CD4-positive, alpha-beta T cell treated with Interleukin-21 for 1 hour (primary cell): ENCODE measurements around the gene TAGLN.

Source experiments
- DNase-seq: peaks from one replicate; pipeline ENCODE4 v3.0.0-alpha.2; 2020

Gene TAGLN

DNA sequence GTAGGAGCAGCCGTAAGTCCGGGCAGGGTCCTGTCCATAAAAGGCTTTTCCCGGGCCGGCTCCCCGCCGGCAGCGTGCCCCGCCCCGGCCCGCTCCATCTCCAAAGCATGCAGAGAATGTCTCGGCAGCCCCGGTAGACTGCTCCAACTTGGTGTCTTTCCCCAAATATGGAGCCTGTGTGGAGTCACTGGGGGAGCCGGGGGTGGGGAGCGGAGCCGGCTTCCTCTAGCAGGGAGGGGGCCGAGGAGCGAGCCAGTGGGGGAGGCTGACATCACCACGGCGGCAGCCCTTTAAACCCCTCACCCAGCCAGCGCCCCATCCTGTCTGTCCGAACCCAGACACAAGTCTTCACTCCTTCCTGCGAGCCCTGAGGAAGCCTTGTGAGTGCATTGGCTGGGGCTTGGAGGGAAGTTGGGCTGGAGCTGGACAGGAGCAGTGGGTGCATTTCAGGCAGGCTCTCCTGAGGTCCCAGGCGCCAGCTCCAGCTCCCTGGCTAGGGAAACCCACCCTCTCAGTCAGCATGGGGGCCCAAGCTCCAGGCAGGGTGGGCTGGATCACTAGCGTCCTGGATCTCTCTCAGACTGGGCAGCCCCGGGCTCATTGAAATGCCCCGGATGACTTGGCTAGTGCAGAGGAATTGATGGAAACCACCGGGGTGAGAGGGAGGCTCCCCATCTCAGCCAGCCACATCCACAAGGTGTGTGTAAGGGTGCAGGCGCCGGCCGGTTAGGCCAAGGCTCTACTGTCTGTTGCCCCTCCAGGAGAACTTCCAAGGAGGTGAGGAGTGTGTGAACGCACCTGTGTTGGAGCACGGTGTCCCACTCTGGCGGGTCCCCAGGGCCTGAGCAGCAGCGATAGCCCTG lies at the start of gene TAGLN:
Gene TAGLN, plus strand, starts transcription at position 318 of the 863 bp plus-strand sequence. CDS start 3,644 bp downstream, outside the sequence.
- DNase-seq = no peak

DNA sequence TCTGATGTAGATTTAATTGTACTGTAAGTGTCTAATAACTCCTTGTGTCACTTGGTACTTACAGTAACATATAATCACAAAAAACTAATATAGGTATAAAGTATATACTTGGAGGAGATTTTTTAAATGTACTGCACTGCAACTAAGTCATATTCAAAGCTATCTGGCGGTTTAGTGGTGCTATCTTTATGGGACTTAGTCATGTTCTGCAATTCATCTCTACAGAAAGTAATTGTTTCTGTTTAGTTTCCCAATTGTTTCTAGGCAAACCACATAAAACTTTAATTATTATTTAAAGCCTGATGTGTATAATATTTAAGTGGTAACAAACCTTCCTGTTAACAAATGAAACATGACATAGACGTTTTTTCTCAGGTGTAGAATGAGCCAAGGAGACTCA lies 47.1 kb upstream of the TAGLN start:
- DNase-seq = no peak

DNA sequence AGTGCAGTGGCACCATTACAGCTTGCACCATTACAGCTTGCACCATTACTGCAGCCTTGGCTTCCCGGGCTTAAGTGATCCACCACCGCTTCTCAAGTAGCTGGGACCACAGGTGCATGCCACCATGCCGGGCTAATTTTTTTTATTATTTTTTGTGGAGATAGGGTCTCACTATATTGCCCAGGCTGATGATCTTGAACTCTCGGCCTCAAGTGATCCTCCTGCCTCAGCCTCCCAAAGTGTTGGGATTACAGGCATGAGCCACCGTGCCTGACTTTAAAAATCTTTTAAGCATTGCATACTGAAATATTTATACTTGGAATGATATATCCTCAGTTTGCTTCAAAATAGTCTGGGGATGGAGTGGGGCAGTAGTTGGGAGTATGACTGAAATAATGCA lies 44.7 kb upstream of the TAGLN start:
- no peak for DNase-seq

DNA sequence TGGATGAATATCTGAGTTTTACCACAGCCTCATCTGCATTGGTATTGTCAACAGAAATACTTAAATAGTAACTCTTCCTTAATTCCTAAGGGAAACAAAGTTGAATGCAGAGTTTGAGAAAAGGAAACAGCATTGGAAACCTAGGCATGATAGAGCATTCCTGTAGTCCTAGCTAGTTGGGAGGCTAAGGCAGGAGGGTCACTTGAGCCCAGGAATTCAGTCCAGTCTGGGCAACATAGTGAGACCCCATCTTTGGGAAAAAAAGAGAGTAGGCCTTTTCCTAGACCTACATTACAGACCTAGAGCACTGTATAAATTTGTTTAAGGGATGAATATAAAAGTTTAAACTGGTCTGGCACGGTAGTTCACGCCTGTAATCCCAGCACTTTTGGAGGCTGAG lies 41.7 kb upstream of the TAGLN start:
- DNase-seq = no peak

DNA sequence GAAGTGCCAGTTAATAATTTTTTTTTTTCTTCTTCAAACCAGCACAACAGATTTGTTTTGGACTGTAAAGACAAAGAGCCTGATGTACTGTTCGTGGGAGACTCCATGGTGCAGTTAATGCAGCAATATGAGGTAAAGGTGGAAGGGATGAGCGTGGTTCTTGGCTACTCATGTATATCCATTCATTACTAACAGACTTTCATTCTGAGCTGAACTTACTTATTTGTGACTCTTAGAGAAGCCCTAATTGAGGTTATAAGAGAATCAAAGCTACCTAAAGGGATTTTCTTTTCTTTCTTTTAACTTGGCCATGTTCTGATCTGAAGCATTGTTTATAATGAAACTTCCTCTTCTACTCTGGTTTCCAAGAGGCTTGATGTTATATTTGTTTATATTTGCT lies 39.3 kb upstream of the TAGLN start:
- no peak for DNase-seq

DNA sequence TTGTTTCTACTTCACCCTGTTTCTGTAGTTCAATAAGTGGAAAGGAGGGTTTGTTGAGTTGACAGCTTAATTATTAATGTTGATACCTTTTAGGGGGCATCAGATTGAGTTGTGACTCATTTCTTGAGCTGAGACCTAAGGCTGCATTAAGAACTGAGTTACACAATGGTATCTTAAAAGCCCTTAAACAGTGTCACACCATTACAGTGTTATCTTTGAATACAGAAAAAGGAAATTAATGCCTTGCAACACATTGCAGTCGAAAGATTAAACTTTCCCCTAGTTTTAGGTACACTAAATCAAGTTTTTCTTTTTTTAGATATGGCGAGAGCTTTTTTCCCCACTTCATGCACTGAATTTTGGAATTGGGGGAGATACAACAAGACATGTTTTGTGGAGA lies 38.3 kb upstream of the TAGLN start:
- DNase-seq = no peak

DNA sequence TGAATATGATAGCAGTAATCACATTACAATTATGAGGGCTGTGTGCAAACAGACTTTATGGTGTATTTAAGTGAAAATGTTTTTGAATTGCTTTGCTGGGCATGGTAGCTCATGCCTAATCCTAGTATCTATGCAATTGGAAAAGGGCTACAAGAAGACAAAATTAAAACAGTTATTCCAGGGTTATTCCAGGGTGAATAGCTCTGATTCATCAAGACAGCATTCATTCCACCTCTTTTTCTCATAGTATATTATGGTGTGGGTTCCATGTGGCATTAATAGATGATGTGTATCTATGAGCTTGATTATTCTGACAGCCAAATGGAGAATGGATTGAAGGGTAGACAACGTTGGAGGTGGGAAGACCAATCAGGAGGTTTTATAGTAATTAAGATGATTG lies 32.7 kb upstream of the TAGLN start:
- no peak for DNase-seq

DNA sequence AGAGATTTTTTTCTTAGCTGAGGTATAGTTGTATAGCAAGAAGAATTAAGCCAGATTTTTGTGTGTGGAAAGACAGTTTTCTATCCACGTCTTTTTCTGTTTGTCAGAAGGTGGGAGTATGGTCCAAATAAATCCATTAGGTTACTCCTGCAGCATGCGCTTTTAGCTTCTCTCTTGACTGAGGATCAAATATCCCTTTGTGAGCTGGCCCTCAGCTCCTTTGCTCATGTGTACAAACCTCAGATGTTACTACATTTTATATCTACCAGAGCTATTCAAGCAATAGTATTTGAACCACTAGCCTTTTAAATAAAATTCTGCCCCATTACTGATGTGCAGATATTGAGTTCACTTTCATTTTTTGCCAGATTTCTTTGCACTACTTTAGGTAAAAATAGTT lies 29.4 kb upstream of the TAGLN start:
- no peak for DNase-seq

DNA sequence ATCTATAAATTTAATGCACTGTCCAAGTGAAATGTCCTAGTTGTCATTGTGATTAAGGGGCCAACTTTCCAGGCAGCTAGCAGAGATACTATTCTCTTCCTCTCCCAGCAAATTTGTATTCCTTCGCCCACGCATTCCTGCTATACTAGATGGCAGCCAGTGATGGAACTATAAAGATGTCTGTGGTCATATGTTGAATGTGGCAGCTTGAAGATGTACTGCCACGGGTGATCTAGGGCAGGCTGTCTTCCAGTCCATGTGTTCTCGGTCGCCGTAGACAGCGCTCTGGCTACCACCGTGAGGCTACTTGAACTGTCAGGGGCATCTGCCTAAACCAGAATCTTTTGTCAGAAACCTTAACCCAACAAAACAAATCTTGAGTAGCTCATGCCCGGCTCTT lies 29.0 kb upstream of the TAGLN start:
- no peak for DNase-seq

DNA sequence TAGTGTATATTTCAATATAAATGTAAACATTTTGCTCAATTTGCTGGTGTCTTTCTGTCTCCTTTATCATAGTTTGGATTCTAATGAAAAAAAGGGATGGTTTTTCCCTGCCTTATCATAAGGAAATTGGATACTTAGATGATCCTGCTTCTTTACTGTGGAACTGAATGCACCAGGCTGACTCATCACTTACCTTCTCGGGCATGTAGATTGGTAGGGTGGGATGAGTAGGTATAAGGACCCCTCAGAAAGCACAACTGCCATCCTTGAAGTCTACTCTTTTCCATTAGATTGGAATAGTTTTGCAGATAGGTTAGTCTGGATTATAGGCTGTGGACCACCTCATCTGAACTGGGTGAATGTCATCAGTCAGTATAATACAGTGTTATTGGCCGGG lies 28.2 kb upstream of the TAGLN start:
- DNase-seq = no peak

DNA sequence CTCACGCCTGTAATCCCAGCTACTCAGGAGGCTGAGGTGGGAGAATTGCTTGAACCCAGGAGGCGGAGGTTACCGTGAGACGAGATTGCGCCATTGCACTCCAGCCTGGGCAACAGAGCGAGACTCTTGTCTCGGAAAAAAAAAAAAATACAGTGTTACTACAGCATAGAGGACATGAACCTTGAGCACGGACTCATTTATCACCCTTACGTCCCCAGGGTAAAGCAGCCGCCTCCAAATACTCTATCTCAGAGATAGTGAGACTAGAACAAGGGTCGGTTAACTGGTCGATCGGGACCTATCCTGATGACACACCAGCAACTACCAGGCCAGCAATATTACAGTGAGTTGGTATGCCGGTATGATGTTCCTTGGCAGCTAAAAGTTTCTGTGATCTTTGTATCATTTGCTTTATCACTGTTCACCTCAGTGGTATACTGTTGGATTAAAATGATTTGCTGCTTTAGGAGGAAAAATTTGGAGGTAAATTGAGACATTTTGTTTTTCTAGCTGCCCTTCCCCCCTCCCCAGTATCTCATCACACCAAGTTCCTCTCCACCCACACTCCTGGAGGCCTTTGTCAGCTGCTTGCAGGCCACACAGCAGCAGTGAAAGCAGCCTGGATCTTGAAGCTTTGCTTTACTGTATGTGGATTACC lies 27.6 kb upstream of the TAGLN start:
- no peak for DNase-seq

DNA sequence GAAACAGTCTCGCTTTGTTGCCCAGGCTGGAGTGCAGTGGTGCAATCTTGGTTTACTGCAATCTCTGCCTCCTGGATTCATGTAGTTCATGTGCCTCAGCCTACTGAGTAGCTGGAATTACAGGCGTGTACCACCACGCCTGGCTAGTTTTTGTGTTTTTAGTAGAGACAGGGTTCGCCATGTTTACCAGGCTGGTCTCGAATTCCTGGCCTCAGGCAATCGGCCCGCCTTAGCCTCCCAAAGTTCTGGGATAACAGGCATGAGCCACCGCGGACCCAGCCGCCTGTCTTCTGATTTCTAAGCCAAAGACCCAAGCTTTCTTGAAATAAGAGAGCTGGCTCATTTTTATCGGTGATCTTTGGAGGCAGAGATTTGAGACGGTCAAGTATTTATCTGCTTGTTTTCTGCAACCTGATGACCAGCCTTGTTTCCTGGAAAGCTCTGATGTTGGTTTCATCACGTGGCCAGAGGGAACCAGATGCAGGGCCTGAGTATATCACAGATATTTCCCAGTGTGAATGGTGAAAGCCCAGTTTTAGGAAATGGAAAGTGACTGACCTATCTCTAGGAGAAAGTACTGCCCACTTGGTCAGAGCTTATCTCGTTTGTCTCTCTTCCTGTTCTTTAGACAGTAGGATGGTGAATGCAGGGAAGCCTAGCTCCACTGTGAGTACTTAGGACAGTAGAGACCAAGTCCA lies 26.3 kb upstream of the TAGLN start:
- no peak for DNase-seq

DNA sequence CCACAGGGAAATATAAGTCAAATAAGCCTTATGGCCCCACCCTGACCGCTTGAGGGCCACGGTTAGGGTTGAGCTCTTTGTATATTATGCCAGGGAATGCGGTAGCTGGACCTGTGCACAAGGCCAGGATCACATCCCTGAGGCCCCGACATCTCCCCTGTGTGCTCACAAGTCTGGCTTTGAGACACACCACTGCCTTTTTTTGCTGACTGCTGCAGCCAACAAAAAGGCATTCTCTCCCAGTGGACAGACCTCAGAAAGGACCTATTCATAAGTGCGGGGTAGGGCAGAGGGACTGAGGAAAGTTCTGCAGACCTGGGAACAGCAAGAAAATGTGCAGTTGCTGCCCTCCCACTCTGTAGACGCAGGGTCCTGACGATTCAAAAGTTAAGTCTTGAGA lies 24.1 kb upstream of the TAGLN start:
- DNase-seq = no peak

DNA sequence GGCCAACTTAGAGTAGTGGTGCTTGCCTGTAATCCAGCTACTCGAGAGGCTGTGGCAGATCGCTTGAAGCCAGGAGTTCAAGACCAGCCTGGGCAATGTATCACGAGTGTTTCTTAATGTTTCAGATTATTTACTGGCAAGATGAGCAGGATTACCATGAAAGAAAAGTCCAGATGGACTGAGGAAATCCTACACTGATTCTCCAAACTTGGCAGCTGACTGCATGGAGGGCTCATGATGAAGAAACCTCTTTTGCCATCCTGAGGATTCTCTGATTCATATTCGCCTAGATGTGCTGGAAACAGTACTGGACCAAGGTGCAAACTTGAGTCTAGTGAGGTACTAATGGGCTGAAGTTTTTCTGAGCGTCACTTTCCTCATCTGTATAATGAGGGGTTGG lies 23.4 kb upstream of the TAGLN start:
- DNase-seq = no peak

DNA sequence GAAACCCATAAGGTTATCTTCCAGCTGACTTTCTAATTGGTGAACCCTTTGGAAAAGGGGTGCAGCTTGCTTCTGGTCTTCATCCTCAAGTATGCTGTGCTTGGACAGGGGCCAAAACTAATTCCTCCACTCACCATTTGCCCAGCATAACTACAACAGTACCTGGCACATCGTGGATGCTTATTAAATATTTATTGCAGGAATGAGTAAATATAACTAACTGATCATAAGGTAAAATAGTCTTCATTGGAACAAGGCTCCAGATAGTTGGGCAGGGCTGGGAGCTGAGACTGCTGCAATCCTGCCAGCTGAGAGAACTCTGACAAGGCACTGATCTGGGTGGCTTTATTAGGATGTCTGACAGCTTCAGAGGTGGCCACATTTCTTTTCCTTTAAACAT lies 23.0 kb upstream of the TAGLN start:
- DNase-seq = no peak

DNA sequence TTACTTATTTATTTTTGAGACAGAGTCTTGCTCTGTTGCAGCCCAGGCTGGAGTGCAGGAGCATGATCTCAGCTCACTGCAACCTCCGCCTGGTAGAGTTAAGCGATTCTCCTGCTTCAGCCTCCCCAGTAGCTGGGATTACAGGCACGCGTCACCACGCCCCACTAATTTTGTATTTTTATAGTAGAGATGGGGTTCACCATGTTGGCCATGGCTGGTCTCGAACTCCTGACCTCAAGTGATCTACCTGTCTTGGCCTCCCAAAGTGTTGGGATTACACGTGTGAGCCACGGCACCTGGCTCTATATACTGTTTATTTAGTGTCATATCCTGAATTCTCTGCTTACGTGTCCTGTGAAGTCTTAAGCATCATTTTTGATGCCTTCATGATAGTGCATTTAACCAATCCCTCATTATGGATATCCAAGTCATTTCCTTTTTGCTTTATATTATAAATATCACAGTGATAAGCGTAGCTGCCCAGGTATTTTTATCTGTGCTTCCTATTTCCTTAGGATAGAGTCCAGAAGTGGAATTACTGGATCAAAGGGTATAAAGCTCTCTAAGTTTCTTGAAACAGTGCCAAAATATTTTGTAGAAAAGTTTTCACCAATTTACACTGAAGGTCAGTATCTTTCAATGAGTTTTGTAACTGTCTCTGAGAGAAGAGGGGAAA lies 21.5 kb upstream of the TAGLN start:
- no peak for DNase-seq

DNA sequence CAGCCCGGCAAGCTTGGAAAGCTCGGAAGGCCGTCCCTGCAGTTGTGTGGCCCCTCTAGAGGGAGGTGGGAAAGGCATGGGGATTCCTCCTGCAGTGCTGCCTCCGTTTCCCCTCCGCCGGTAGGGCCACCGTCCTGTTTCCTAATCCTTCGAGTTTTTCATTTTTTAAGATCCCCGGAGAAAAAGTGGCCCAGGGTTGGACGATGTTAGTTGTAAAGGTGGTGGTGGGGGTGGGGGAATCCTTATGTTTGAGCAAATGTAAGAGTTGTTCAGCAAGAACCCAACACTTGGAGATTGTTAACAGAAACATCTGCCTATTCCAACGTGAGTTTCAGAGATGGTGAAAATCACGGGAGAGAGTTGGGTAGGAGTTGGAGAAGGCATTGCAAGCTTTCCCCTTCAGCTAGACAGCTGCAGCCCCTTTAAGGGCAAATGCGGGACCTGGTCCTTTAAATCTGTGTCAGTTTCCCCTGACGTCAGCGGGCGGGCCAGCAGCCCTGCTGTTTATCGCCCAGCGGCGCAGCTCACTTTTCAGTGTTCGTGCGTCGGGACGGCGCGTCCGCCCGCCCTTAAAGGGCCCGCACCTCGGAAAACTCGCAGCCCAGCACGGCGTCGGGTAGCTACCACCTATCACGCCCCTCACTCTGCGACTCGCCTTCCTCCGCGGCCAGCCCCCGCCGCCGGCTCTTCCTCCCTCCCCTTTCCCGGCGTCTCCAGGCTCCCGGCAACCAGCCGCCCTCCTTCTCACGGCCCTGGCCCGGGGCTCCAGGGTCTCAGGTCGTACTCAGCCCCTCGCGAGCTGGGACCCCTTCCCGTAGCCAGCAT lies 20.7 kb upstream of the TAGLN start, which contains the start of gene SIDT2:
Gene SIDT2, plus strand, starts transcription at position 534 of the 825 bp plus-strand sequence. CDS start 521 bp downstream, outside the sequence.
- DNase-seq = peak; percentile 89

DNA sequence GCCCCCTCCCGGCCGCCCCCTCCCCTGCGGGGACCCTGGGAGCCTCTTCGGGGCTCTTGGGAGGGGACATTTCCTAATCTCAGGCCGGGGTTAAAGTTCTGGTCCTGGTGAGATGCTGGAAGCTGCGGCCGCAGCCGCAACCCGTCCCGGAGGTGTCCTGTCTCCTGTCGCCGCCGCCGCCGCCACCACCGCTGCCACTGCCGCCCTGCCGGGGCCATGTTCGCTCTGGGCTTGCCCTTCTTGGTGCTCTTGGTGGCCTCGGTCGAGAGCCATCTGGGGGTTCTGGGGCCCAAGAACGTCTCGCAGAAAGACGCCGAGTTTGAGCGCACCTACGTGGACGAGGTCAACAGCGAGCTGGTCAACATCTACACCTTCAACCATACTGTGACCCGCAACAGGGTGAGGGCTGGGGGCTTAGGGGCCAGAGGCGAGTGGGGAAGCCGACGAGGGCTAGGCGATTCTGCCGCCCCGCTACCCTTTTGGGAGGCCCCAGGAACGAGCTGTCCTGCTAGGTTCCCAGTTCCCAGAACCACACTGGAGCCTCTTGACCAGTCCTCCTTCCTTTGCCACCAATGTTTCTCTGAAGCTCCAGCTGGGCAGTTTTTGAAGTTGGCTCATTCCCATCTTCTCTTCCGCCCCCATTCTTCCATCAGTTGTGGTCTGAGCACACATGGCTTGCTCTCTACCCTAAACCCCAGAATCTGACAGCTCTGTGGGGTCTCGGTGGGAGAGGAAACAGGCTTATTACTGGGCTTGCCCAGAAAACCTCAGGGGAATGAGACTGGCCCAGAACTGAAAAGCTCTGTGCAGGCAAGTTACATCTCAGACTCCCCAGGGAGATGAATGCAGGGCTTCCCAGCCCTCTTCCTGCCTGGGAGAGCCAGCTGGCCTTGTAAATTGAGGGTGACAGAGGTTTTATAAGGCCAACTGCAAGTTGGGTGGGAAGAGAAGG lies 19.8 kb upstream of the TAGLN start:
- DNase-seq = peak; percentile 58

DNA sequence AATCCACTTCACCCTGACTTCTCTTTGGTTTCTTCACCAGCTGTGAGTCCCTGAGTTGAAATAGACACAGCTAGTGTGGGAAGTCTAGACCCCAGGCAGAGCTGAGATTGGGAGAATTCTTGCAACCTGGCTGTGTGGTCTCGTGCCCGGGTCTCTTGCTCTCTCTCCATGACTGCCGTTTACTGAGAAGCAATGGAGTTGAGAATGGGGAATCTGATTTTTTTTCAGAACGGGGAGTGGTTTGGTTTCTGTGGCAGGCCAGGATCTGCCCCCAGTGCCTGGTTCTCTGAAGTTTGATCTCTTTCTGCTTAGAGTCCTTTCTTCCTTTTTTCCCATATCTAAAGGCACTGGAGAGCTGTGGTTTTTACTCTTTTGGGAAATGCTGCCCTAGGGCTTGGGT lies 19.1 kb upstream of the TAGLN start:
- DNase-seq = no peak

DNA sequence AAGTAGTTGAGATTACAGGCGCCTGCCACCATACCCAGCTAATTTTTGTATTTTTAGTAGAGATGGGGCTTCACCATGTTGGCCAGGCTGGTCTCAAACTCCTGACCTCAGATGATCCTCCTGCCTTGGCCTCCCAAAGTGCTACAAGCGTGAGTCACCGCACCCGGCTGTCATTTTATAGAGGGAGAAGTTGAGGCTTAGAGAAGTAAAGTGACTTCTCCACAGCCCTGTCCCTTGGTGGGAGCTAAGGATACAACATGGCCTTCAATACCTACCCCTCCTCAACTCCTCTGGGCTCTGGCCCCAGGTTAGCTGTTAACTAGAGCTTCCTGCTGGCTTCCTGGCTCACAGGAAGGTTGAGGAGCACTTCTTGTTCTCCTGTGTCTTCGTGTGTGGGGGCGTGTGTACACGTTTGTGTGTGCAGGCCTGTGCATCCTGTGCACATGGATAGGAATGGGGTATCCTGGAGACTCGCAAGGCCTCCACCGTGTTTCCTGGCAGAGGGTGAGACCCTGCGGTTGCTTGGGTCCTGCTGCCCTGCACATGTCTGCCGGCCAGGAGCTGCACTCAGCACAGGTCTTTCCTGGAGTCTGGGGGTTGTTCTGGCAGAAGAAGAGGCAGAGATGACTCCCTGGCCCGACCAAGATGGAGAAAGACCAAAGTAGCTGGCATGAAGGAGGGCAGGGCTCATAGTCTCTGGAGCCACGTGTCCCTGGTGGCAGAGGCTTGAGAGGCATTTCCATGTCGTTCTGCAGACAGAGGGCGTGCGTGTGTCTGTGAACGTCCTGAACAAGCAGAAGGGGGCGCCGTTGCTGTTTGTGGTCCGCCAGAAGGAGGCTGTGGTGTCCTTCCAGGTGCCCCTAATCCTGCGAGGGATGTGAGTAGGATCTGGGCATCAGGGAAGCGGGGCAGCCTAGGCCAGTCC lies 18.2 kb upstream of the TAGLN start:
- peak; percentile 71 for DNase-seq
